HEK293T (cell line): ENCODE results near the gene SPRYD3.

Experiments used
- CTCF ChIA-PET: fragments of 350-600 bp; formaldehyde crosslinking; extraction: SDS; loops from one replicate; lab custom pipeline; 2021; ENCODE audit warnings: antibody characterized with exemption, inconsistent platforms; lab: Yijun Ruan, JAX
- POLR2A ChIA-PET: fragments of 350-600 bp; formaldehyde crosslinking; extraction: SDS; loops from one replicate; lab custom pipeline; 2020; ENCODE audit warnings: antibody characterized with exemption, inconsistent platforms; lab: Yijun Ruan, JAX
- DNase-seq: peaks from one replicate; pipeline ENCODE4 v3.0.0; 2012; ENCODE audit warnings: mixed read lengths; ENCODE audit errors: extremely low spot score
- ARNT ChIP-seq: fragments of 450-650 bp; IDR thresholded peaks from 2 replicates; pipeline ENCODE4 v1.6.1; 2017; ENCODE audit warnings: mild to moderate bottlenecking
- BHLHE40 ChIP-seq: fragments of 450-650 bp; IDR thresholded peaks from 2 replicates; pipeline ENCODE4 v1.6.1; 2016; ENCODE audit warnings: mild to moderate bottlenecking, moderate library complexity, borderline replicate concordance
- CTBP1 ChIP-seq: fragments of 450-650 bp; IDR thresholded peaks from 2 replicates; pipeline ENCODE4 v1.6.1; 2016; ENCODE audit warnings: borderline replicate concordance
- ELF4 ChIP-seq: fragments of 450-650 bp; IDR thresholded peaks from 2 replicates; pipeline ENCODE4 v1.6.1; 2017; ENCODE audit warnings: antibody characterized with exemption
- FOXA1 ChIP-seq: fragments of 450-650 bp; IDR thresholded peaks from 2 replicates; pipeline ENCODE4 v1.6.1; 2016; ENCODE audit warnings: mild to moderate bottlenecking
- FOXK2 ChIP-seq: fragments of 450-650 bp; IDR thresholded peaks from 2 replicates; pipeline ENCODE4 v1.6.1; 2016; ENCODE audit warnings: mild to moderate bottlenecking
- FOXM1 ChIP-seq: fragments of 450-650 bp; IDR thresholded peaks from 2 replicates; pipeline ENCODE4 v1.6.1; 2017; ENCODE audit warnings: mild to moderate bottlenecking, borderline replicate concordance
- HDGF ChIP-seq: fragments of 450-650 bp; IDR thresholded peaks from 2 replicates; pipeline ENCODE4 v1.6.1; 2017; ENCODE audit warnings: antibody characterized with exemption, borderline replicate concordance
- L3MBTL2 ChIP-seq: fragments of 450-650 bp; conservative IDR thresholded peaks from 2 replicates; pipeline ENCODE4 v1.6.1; 2016; ENCODE audit warnings: mild to moderate bottlenecking
- LEF1 ChIP-seq: fragments of 450-650 bp; IDR thresholded peaks from 2 replicates; pipeline ENCODE4 v1.6.1; 2017; ENCODE audit warnings: mild to moderate bottlenecking, borderline replicate concordance
- NFRKB ChIP-seq: fragments of 450-650 bp; IDR thresholded peaks from 2 replicates; pipeline ENCODE4 v1.6.1; 2016; ENCODE audit warnings: mild to moderate bottlenecking, moderate library complexity
- SP1 ChIP-seq: fragments of 450-650 bp; IDR thresholded peaks from 2 replicates; pipeline ENCODE4 v1.6.1; 2017
- SUZ12 ChIP-seq: fragments of 450-650 bp; IDR thresholded peaks from 2 replicates; pipeline ENCODE4 v1.6.1; 2016; ENCODE audit warnings: mild to moderate bottlenecking
- TARDBP ChIP-seq: fragments of 450-650 bp; IDR thresholded peaks from 2 replicates; pipeline ENCODE4 v1.6.1; 2016
- ZNF384 ChIP-seq: fragments of 450-650 bp; IDR thresholded peaks from 2 replicates; pipeline ENCODE4 v1.6.1; 2016
- TF ChIP-seq, protein P1 (sequence below): fragments of 450-650 bp; IDR thresholded peaks from 2 replicates; pipeline ENCODE4 v1.6.1; 2016

Gene SPRYD3

DNA sequence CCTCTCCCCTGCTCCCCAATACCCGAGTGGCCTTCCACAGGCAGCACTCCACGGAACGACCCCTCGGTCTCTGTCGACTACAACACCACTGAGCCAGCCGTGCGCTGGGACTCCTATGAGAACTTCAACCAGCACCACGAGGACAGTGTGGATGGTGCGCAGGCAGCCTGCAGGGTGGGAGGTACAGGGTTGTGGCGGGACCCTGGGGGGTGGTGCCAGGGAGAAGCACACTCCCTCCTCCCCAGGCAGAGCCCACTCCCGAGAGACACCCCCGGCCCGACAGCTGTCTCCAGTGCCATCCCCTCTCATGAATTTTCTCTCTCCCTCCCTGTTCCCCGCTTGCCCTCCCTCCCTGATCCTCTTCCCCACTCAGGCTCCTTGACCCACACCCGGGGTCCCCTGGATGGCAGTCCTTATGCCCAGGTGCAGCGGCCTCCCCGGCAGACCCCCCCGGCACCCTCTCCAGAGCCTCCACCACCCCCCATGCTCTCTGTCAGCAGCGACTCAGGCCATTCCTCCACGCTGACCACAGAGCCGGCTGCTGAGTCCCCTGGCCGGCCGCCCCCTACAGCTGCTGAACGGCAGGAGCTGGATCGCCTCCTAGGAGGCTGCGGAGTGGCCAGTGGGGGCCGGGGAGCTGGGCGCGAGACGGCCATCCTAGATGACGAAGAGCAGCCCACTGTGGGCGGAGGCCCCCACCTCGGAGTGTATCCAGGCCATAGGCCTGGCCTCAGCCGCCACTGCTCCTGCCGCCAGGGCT, 20.3 kb downstream of the SPRYD3 start:
- ChIA-PET POLR2A (interaction anchor here (1.2 to 1.3 kb wide), 2 partner anchors 11 to 21 kb away, joined by 3 to 4 read pairs; partner anchors contain the start of gene SPRYD3), CTCF (no interaction called here)
- no peak for DNase-seq
- TF ChIP-seq ZNF384 (no peak), CTBP1 (no peak), FOXA1 (no peak), SP1 (no peak), ELF4 (no peak)

DNA sequence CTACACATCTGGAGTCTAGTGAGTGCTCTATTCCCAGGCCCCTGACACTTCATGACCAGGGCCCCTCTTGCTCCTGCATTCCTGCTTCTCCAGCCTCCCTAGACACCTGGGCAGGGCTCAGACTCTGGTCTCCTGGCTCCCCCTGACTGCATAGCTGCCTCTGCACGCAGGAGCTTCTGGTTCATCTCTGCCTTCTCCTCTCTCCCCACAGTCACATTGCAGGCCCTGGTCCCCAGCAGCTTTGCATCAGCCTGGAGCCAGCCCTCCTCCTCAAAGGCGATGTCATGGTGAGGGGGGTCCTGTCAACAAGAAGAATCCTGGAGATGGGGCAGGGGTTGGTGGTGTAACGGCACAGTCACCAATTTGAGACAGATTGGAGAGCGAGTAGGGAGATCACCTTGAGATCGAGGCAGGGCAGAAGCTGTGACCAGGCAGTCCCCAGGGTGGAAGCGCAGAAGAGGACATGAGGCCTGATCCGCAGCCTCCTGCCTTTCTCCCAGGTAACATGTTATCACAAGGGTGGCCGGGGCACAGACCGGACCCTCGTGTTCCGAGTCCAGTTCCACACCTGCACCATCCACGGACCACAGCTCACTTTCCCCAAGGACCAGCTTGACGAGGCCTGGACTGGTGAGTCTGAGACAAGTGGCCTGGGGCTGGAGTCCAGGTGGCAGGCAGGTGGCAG, 21.2 kb downstream of the SPRYD3 start:
- DNase-seq: no peak
- POLR2A ChIA-PET: interaction anchor here (1.2 to 1.4 kb wide), 2 partner anchors 10 to 21 kb away, joined by 3 to 5 read pairs; partner anchors contain the start of gene SPRYD3
- CTCF ChIA-PET: interaction anchor here (6.0 kb wide), 1 partner anchor 8 kb away, joined by 46 read pairs; no protein-coding TSS in a partner anchor
- TF ChIP-seq FOXM1: no peak
- TF ChIP-seq LEF1: no peak
- TF ChIP-seq FOXA1: no peak
- no peak for TF ChIP-seq HDGF
- no peak for TF ChIP-seq ZNF384
- no peak for TF ChIP-seq L3MBTL2
- no peak for TF ChIP-seq CTBP1
- no peak for TF ChIP-seq TARDBP
- TF ChIP-seq SUZ12: no peak
- TF ChIP-seq ELF4: no peak
- TF ChIP-seq BHLHE40: no peak
- TF ChIP-seq FOXK2: no peak

DNA sequence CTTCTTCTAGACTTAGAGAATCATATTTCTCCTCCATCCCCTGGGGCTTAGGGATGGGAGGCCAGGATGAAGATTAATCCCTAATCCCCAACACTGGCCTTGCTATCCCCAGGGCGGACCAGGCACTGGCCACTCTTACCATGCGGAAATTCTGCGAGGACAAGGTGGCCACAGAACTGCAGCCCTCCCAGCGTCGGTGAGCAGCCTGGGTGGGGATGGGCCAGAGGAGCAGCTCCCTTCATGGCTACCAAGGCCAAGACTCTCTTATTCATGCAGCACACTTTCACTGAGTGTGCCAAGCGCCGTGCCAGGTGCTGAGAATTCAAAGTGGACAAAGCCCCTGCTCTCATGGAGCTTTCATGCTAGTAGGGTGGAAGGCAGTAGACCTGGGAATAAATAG, 22.3 kb downstream of the SPRYD3 start:
- POLR2A ChIA-PET: interaction anchor here (1.4 kb wide), 1 partner anchor 23 kb away, joined by 5 read pairs; the partner anchor contains the start of gene SPRYD3
- TF ChIP-seq, protein P1, sequence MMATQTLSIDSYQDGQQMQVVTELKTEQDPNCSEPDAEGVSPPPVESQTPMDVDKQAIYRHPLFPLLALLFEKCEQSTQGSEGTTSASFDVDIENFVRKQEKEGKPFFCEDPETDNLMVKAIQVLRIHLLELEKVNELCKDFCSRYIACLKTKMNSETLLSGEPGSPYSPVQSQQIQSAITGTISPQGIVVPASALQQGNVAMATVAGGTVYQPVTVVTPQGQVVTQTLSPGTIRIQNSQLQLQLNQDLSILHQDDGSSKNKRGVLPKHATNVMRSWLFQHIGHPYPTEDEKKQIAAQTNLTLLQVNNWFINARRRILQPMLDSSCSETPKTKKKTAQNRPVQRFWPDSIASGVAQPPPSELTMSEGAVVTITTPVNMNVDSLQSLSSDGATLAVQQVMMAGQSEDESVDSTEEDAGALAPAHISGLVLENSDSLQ: no peak
- TF ChIP-seq FOXA1 (no peak), ARNT (no peak), L3MBTL2 (no peak), TARDBP (no peak), ZNF384 (no peak), ELF4 (no peak), CTBP1 (no peak), LEF1 (no peak), FOXM1 (no peak), HDGF (no peak), FOXK2 (no peak)
- CTCF ChIA-PET: interaction anchor here (1.0 to 6.0 kb wide), 2 partner anchors 9 kb away, joined by 3 to 46 read pairs; no protein-coding TSS in a partner anchor

DNA sequence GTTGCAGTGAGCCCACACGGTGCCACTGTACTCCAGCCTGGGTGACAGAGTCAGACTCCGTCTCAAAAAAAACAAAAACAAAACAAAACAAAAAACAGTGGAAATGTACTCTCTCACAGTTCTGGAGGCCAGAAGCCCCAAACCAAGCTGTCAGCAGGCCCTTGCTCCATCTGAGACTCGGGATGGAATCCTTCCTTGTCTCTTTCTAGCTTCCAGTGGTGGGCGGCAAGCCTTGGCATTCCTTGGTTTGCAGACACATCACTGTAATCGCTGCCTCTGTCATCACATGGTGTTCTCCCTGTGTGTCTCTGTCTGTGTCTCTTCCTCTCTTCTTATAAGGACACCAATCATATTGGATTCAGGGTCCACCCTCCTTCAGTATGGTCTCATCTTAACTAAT, 22.9 kb downstream of the SPRYD3 start:
- CTCF ChIA-PET: interaction anchor here (1.0 to 6.0 kb wide), 2 partner anchors 9 to 10 kb away, joined by 3 to 46 read pairs; no protein-coding TSS in a partner anchor
- TF ChIP-seq LEF1: no peak
- no peak for TF ChIP-seq FOXK2
- no peak for TF ChIP-seq FOXM1
- no peak for TF ChIP-seq ELF4
- TF ChIP-seq ZNF384: no peak
- TF ChIP-seq HDGF: no peak
- no peak for TF ChIP-seq FOXA1
- no peak for TF ChIP-seq ARNT
- no peak for TF ChIP-seq SUZ12
- TF ChIP-seq, protein P1: no peak
- TF ChIP-seq L3MBTL2: no peak
- no peak for TF ChIP-seq CTBP1
- TF ChIP-seq SP1: no peak
- no peak for TF ChIP-seq BHLHE40
- no peak for TF ChIP-seq TARDBP
- TF ChIP-seq NFRKB: no peak
- no peak for DNase-seq
- POLR2A ChIA-PET: interaction anchor here (1.4 to 2.1 kb wide), 2 partner anchors 10 to 23 kb away, joined by 5 to 8 read pairs; partner anchors contain the start of gene SPRYD3

More for the DNA sequence above, 22.3 kb downstream of the SPRYD3 start:
- no peak for DNase-seq

DNA sequence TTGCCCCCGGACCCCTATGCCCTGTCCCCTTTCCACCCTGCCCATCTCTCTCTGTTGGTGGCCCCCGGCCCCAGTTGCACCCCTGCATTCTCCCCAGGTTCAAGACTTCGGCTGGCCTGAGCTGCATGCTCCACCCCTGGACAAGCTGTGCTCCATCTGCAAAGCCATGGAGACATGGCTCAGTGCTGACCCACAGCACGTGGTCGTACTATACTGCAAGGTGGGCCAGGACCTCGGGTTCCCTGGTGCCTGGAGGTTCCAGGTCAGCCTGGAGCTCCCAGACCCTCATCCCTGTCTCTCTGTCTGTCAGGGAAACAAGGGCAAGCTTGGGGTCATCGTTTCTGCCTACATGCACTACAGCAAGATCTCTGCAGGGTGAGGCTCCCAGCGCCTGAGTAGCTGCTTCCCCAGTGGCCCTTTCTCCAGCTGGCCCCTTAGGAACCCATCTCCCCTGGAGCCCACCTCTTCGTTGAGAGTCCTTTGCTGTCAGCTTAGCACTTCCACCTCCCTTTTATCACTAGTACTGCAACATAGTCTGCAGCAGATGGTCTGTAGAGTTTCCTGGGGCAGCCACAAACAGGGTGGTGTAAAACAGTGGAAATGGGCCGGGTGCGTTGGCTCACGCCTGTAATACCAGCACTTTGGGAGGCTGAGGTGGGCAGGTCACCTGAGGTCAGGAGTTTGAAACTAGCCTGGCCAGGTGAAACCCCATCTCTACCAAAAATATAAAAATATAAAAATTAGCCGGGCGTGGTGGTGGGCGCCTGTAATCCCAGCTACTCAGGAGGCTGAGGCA, 23.5 kb downstream of the SPRYD3 start:
- CTCF ChIA-PET: interaction anchor here (1.5 to 6.0 kb wide), 2 partner anchors 10 to 43 kb away, joined by 6 to 46 read pairs; no protein-coding TSS in a partner anchor
- POLR2A ChIA-PET: interaction anchor here (0.9 to 2.1 kb wide), 4 partner anchors 8 to 49 kb away, joined by 3 to 8 read pairs (median 5); partner anchors contain the start of gene EIF4B
- TF ChIP-seq ELF4 (no peak), SP1 (no peak), BHLHE40 (no peak), ARNT (no peak), L3MBTL2 (no peak), TARDBP (no peak), ZNF384 (no peak), FOXK2 (no peak), SUZ12 (no peak), FOXM1 (no peak), HDGF (no peak), NFRKB (no peak), CTBP1 (no peak), LEF1 (no peak), FOXA1 (no peak)
- TF ChIP-seq, protein P1: no peak
- no peak for DNase-seq
